GM18520 (cell line): ENCODE data around the gene CPOX.

Experiments
- ATAC-seq: cut with Tn5 transposase; IDR thresholded peaks from one replicate; pipeline ENCODE4 v1.9.1; 2021; ENCODE audit not compliant: unreplicated experiment

The CPOX gene

GRCh38 chr3:98596541-98597500 is 3.4 kb upstream of the CPOX start:
- ATAC-seq = no peak

- no peak for ATAC-seq
Measured at GRCh38 chr3:98596087-98596486, 2.7 kb upstream of the CPOX start.

GRCh38 chr3:98594628-98595324 is 1.4 kb upstream of the CPOX start:
- no peak for ATAC-seq

- no peak for ATAC-seq
Measured at GRCh38 chr3:98592345-98592935, 971 bp downstream of the CPOX start.

- no peak for ATAC-seq
Measured at GRCh38 chr3:98589331-98590036, 3.9 kb downstream of the CPOX start.

GRCh38 chr3:98588065-98588464 is 5.3 kb downstream of the CPOX start:
- ATAC-seq = no peak

GRCh38 chr3:98587654-98588053 is 5.8 kb downstream of the CPOX start:
- ATAC-seq = no peak

GRCh38 chr3:98584547-98584946 is 8.9 kb downstream of the CPOX start:
- ATAC-seq = no peak

- ATAC-seq = no peak
Measured at GRCh38 chr3:98583766-98584165, 9.6 kb downstream of the CPOX start.

- ATAC-seq = no peak
Measured at GRCh38 chr3:98582042-98582441, 11.4 kb downstream of the CPOX start.

GRCh38 chr3:98581474-98581873 is 11.9 kb downstream of the CPOX start:
- no peak for ATAC-seq

- ATAC-seq = no peak
Measured at GRCh38 chr3:98580401-98581386, 12.7 kb downstream of the CPOX start.

- ATAC-seq = no peak
Measured at GRCh38 chr3:98577178-98577895, 16.1 kb downstream of the CPOX start.

- no peak for ATAC-seq
Measured at GRCh38 chr3:98574132-98574531, 19.3 kb downstream of the CPOX start.

GRCh38 chr3:98573181-98573728 is 20.2 kb downstream of the CPOX start:
- peak; percentile 35 for ATAC-seq

GRCh38 chr3:98568402-98568801 is 25.0 kb downstream of the CPOX start:
- ATAC-seq = no peak

- peak; percentile 11 for ATAC-seq
Measured at GRCh38 chr3:98567666-98568270, 25.6 kb downstream of the CPOX start.

GRCh38 chr3:98565843-98566242 is 27.6 kb downstream of the CPOX start:
- no peak for ATAC-seq

- ATAC-seq = no peak
Measured at GRCh38 chr3:98565237-98565643, 28.2 kb downstream of the CPOX start.
